NCI-H187 treated with DMSO at 0.1 percent for 48 hours (cell line): ENCODE data around the gene ADAD1.

ENCODE experiments used
- DNase-seq: peaks from one replicate; lab custom pipeline; 2025; lab: John Stamatoyannopoulos, UW

The ADAD1 gene

GRCh38 chr4:122456231-122457116 is 77.7 kb downstream of the ADAD1 start, which contains the start of gene IL2:
IL2 (minus strand) TSS chr4:122456725; CDS start chr4:122456440, 285 bp downstream.
- no peak for DNase-seq

DNA sequence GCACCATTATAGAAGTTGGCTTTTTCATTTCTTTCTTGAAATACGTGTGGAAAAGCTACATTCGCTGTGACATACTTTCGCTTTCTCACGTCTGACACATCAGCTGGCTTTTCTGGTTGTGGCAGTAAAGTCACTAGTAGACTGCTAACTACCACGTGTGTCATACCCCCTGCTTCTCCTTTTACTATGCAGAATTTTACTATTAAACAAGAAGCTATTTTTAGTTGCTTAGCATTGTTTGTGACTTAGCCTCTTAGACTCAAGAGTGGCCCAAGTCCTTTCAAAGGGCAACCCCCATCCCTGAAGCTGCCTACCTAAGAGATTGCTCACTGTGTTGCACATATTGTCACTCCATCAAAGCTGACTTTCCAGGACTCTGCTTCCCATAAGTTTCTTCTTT is 79.8 kb downstream of the ADAD1 start:
- DNase-seq = no peak

GRCh38 chr4:122469457-122469856 is 90.6 kb downstream of the ADAD1 start:
- DNase-seq = no peak

- DNase-seq = no peak
Measured at GRCh38 chr4:122475233-122475632, 96.4 kb downstream of the ADAD1 start.

DNA sequence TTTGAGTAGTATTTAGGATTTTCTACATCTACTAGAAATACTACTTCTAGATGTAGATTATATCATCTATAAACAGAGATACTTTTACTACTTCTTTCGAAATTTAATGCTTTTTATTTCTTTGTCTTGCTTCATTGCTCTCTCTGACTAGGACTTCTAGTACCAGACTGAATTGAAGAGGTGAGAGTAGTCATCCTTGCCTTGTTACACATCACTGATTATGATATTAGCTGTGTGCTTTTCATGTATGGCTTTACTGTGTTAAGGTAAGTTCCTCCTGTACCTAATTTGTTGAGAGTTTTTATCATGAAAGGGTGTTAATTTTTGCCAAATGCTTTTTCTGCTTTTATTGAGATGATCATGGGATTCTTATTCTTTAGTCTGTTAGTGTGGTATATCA is 97.3 kb downstream of the ADAD1 start:
- no peak for DNase-seq

GRCh38 chr4:122476745-122477144 is 97.9 kb downstream of the ADAD1 start:
- DNase-seq = no peak
